ENCODE measurements around the gene GINS1. TPM values are rescaled to one million over a fixed set of nuclear protein-coding genes. Genes with fewer than 3 reads are reported as not detected.

Gene GINS1
- total and polyA plus RNA-seq, 2 experiments from 2014 or later, result 32.0 to 65.4 TPM

- no peak for ATAC-seq
- DNase-seq (ENCODE audit: low spot score), result no peak
- peaks cover 4% of the 10 kb centered on the region; the same call in 1 of the 2 replicates for H3K9me2 ChIP-seq (ENCODE audit: insufficient read depth)
- peaks cover 43% of the 10 kb centered on the region for H4K20me1 ChIP-seq (replicated peaks; ENCODE audit: insufficient read depth)
- peaks cover 1% of the 10 kb centered on the region for H3K27me3 Mint-ChIP-seq (ENCODE audit: insufficient read depth, low read depth, poor library complexity)
- H3K4me1 ChIP-seq (ENCODE audit: insufficient read depth), result no peaks in the 10 kb centered on the region
- H3K27ac ChIP-seq (ENCODE audit: low read depth), result no peak overlapping the region
- H3K27ac Mint-ChIP-seq, result no peak overlapping the region
- no peak for TF ChIP-seq STAT1 (IDR thresholded peaks at IDR 0.05; ENCODE audit: unreplicated experiment)
- TF ChIP-seq ZNF114 (CRISPR knock-in tag; IDR thresholded peaks at IDR 0.05), result no peak
- TF ChIP-seq EZH2phosphoT487 (IDR thresholded peaks at IDR 0.05; ENCODE audit: unreplicated experiment), result no peak
- TF ChIP-seq EZH2 (IDR thresholded peaks at IDR 0.05; ENCODE audit: low read depth, unreplicated experiment), result no peak
- no peak for TF ChIP-seq POLR2AphosphoS5 (IDR thresholded peaks at IDR 0.05; ENCODE audit: low read depth)
- TF ChIP-seq NANOG (IDR thresholded peaks at IDR 0.05; ENCODE audit: borderline replicate concordance), result no peak
- no peak for TF ChIP-seq CTCF (conservative IDR thresholded peaks at IDR 0.05; ENCODE audit: low read depth in 2 of 2)
- TF ChIP-seq ZNF331 (CRISPR knock-in tag; IDR thresholded peaks at IDR 0.05; ENCODE audit: low read depth), result no peak
- TF ChIP-seq REST (IDR thresholded peaks at IDR 0.05; ENCODE audit: unreplicated experiment), result no peak
- TF ChIP-seq ZNF462 (CRISPR knock-in tag; IDR thresholded peaks at IDR 0.05), result no peak
- no peak overlapping the region for H3K4me3 ChIP-seq
- no peak overlapping the region for H3K4me2 ChIP-seq
- H3K27me3 ChIP-seq (ENCODE audit: insufficient read depth), result no peaks in the 10 kb centered on the region
- H3K36me3 ChIP-seq (ENCODE audit: insufficient read depth), result no peaks in the 10 kb centered on the region
- no peak overlapping the region for H2AFZ ChIP-seq
- H3K9me3 Mint-ChIP-seq, result no peaks in the 10 kb centered on the region; the same call in 2 of the 3 replicates
- H3K36me3 Mint-ChIP-seq (ENCODE audit: low read depth), result peaks cover 30% of the 10 kb centered on the region
- H3K79me2 ChIP-seq (replicated peaks; ENCODE audit: insufficient read depth), result peaks cover 99% of the 10 kb centered on the region
- peaks cover 3% of the 10 kb centered on the region; the same call in 2 of the 3 replicates for H3K4me1 Mint-ChIP-seq
- H3K4me3 Mint-ChIP-seq, result no peak overlapping the region
- H3F3A ChIP-seq (replicated peaks; ENCODE audit: low read depth), result 0 out of 2 replicates have a peak, but pooled peaks cover 4% of the 10 kb centered on the region
Observed at GRCh38 chr20:25378884-25379733, 28.4 kb upstream of the GINS1 start.
